ENCODE data around the gene NKX2-4.

GRCh38 chr20:21387528-21387927 lies 9.8 kb downstream of the NKX2-4 start:
- TF ChIP-seq, protein P1, sequence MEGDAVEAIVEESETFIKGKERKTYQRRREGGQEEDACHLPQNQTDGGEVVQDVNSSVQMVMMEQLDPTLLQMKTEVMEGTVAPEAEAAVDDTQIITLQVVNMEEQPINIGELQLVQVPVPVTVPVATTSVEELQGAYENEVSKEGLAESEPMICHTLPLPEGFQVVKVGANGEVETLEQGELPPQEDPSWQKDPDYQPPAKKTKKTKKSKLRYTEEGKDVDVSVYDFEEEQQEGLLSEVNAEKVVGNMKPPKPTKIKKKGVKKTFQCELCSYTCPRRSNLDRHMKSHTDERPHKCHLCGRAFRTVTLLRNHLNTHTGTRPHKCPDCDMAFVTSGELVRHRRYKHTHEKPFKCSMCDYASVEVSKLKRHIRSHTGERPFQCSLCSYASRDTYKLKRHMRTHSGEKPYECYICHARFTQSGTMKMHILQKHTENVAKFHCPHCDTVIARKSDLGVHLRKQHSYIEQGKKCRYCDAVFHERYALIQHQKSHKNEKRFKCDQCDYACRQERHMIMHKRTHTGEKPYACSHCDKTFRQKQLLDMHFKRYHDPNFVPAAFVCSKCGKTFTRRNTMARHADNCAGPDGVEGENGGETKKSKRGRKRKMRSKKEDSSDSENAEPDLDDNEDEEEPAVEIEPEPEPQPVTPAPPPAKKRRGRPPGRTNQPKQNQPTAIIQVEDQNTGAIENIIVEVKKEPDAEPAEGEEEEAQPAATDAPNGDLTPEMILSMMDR (conservative IDR thresholded peaks at IDR 0.05; ENCODE audit: low read depth, low read length) = no peak
- TF ChIP-seq RFX5 (IDR thresholded peaks at IDR 0.05; ENCODE audit: low read depth, low read length) = no peak

All from IMR-90 (cell line).